ENCODE data around the gene LRCH3.

Gene LRCH3

DNA sequence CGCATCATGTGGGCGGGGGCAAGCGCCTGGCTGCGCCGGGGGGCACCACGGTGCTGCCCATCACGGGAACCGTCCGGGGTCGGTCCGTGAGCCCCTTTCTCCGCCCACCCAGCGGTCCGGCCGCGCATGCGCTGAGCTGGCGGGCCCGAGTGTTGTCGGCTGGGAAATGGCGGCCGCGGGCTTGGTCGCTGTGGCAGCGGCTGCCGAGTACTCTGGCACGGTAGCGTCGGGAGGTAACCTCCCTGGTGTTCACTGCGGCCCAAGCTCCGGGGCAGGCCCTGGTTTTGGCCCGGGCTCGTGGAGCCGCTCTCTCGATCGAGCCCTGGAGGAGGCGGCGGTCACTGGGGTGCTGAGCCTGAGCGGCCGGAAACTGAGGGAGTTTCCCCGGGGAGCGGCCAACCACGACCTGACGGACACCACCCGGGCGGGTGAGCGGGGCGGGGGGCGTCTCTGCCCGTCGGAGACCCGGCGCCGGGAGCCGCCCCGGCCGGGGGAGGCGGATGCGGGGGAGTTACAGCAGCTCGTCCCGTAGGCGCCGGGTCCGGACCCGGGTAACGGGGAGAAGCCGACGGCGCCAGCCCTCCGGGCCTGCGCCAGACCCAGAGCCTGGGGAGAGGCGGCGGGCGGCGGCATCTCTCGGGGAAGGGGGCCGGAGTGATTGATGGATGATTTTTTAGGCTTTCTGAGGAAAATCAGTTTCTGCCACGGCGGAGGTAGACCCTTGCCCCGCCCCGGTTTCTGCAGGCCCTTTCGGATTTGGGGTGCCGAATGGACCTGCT, at the start of gene LRCH3:
LRCH3 (plus strand) TSS at position 142 of the 779 bp plus-strand sequence; CDS start at position 167, 25 bp downstream.
- peak within 1 kb of the TSS; percentile 96 for H3K27ac Mint-ChIP-seq
- H3K27me3 Mint-ChIP-seq = no peaks in the 10 kb centered on the region
- CTCF ChIA-PET = interaction anchor here (1.0 to 1.1 kb wide), 2 partner anchors 12 to 192 kb away, joined by 3 to 6 read pairs; no protein-coding TSS in a partner anchor
- no peaks in the 10 kb centered on the region for H3K9me3 Mint-ChIP-seq
- DNase-seq = peak; percentile 87
- peaks cover 6% of the 10 kb centered on the region for H3K36me3 Mint-ChIP-seq
- H3K4me3 Mint-ChIP-seq = peak within 1 kb of the TSS; percentile 96
- H3K4me1 Mint-ChIP-seq = peaks cover 41% of the 10 kb centered on the region

DNA sequence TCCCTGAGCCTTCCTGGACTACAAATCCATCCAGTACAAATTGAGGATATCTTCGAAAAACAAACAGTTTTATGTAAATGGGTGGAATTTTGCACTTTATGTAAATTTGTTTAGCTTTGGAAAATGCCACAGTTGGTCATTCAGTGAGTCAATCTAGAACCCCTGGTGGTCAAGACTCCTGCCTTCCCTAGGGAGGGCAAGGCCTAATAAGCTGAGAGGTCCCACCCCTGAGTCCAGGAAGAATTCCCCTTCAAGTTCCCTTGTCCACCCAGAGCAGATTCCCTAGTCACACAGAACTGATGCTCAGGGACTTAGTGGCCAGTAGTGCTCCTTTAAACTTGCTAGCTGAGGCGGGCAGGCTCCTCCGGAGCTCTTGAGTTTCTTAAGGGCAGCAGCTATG, 48.3 kb upstream of the LRCH3 start:
- DNase-seq = no peak
- Mint-ChIP-seq H3K4me3 (no peak overlapping the region), H3K9me3 (no peaks in the 10 kb centered on the region), H3K27ac (no peak overlapping the region), H3K4me1 (peaks cover 5% of the 10 kb centered on the region), H3K36me3 (no peaks in the 10 kb centered on the region), H3K27me3 (peaks cover 25% of the 10 kb centered on the region)
- CTCF ChIA-PET = no interaction called here

DNA sequence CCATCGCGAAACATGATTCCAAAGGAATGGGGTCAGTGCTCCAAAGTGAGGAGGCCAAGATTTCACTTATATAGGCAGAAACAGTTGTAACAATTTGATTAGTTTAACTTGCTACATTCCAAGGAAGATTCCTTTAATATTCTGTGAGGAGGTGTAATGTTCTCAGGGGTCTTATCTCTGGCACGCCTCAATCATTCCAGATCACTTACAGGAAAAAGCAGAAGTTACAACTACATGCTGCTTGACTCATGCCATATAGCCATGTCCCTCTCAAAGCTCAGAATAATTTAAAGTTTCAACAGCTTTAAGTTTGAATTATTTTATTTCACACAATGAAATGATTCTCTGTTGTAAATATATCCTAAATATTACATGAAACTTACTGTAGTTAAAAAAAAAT, 44.8 kb upstream of the LRCH3 start:
- Mint-ChIP-seq H3K4me3 (no peak overlapping the region), H3K27me3 (peaks cover 18% of the 10 kb centered on the region), H3K27ac (no peak overlapping the region), H3K4me1 (peaks cover 14% of the 10 kb centered on the region), H3K36me3 (no peaks in the 10 kb centered on the region), H3K9me3 (no peaks in the 10 kb centered on the region)
- CTCF ChIA-PET = no interaction called here
- DNase-seq = no peak

- H3K27ac Mint-ChIP-seq = no peak overlapping the region
- CTCF ChIA-PET = no interaction called here
- peaks cover 18% of the 10 kb centered on the region for H3K27me3 Mint-ChIP-seq
- H3K9me3 Mint-ChIP-seq = no peaks in the 10 kb centered on the region
- peaks cover 19% of the 10 kb centered on the region for H3K4me1 Mint-ChIP-seq
- H3K4me3 Mint-ChIP-seq = no peak overlapping the region
- no peaks in the 10 kb centered on the region for H3K36me3 Mint-ChIP-seq
- no peak for DNase-seq
Measured at GRCh38 chr3:197746801-197747237, 44.2 kb upstream of the LRCH3 start.

GRCh38 chr3:197748597-197749314, 42.3 kb upstream of the LRCH3 start:
- H3K27ac Mint-ChIP-seq = peak overlapping the region; percentile 91

DNA sequence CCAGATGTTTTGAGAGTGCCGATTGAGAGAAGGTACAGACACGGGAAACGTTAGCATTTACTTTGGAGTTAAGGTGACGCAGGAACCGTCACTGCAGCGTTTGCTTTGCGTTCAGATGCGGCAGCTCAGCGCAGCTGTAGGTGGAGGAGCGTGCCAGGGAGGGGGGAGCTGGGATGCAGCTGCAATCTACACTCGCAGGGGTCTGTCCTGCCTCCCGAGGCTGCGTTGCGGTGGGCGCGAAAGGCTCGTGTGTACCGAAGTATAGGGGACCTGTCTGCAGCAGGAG, 41.8 kb upstream of the LRCH3 start:
- H3K4me1 Mint-ChIP-seq = peaks cover 35% of the 10 kb centered on the region
- CTCF ChIA-PET = interaction anchor here (0.7 to 1.2 kb wide), 3 partner anchors 10 to 52 kb away, joined by 3 to 4 read pairs (median 3); no protein-coding TSS in a partner anchor
- peaks cover 2% of the 10 kb centered on the region for H3K36me3 Mint-ChIP-seq
- peak overlapping the region; percentile 84 for H3K4me3 Mint-ChIP-seq
- no peaks in the 10 kb centered on the region for H3K9me3 Mint-ChIP-seq
- peak overlapping the region; percentile 91 for H3K27ac Mint-ChIP-seq
- DNase-seq = peak; percentile 78
- H3K27me3 Mint-ChIP-seq = peaks cover 14% of the 10 kb centered on the region

More at GRCh38 chr3:197748597-197749314, 42.3 kb upstream of the LRCH3 start:
- DNase-seq = no peak
- peaks cover 14% of the 10 kb centered on the region for H3K27me3 Mint-ChIP-seq
- H3K4me3 Mint-ChIP-seq = peak overlapping the region; percentile 84
- CTCF ChIA-PET = interaction anchor here (0.7 to 1.2 kb wide), 3 partner anchors 10 to 53 kb away, joined by 3 to 4 read pairs (median 3); no protein-coding TSS in a partner anchor
- peaks cover 2% of the 10 kb centered on the region for H3K36me3 Mint-ChIP-seq
- peaks cover 32% of the 10 kb centered on the region for H3K4me1 Mint-ChIP-seq
- H3K9me3 Mint-ChIP-seq = no peaks in the 10 kb centered on the region

GRCh38 chr3:197749601-197750395, 41.3 kb upstream of the LRCH3 start, which contains the start of gene FYTTD1:
Gene FYTTD1, plus strand, starts transcription at chr3:197749883. Its CDS starts 89 bp downstream, at chr3:197749972.
- Mint-ChIP-seq H3K36me3 (peaks cover 2% of the 10 kb centered on the region), H3K27me3 (peaks cover 14% of the 10 kb centered on the region), H3K9me3 (no peaks in the 10 kb centered on the region), H3K27ac (peak within 1 kb of the TSS; percentile 91), H3K4me1 (peaks cover 36% of the 10 kb centered on the region), H3K4me3 (peak within 1 kb of the TSS; percentile 84)
- DNase-seq = peak; percentile 89
- CTCF ChIA-PET = interaction anchor here (0.7 to 1.6 kb wide), 4 partner anchors 11 to 53 kb away, joined by 3 to 5 read pairs (median 4); no protein-coding TSS in a partner anchor

DNA sequence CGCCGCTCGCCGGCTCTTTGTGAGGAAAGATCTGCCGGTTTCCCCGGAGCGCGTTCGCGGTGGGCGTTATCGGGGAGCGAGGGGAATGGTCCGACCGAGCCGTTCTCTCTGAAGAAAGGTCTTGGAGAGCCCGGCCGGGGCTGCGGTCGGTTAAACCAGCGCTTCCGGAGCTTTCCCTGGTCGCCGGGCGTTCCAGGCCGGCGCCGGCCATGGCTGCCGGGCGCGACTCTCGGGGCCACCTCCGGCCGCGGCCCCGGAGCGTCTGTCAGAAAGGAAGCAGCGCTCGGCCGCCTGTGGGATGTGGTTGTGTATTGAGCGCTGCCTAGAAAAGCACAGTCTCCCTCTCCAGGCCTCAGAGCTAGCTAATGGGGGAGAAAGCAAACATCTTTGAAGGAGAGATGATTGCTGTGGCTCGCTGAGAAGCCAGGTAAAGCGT, 40.6 kb upstream of the LRCH3 start:
- Mint-ChIP-seq H3K27ac (peak overlapping the region; percentile 86), H3K4me3 (peak overlapping the region; percentile 84), H3K27me3 (peaks cover 9% of the 10 kb centered on the region), H3K36me3 (peaks cover 2% of the 10 kb centered on the region), H3K9me3 (no peaks in the 10 kb centered on the region), H3K4me1 (peaks cover 39% of the 10 kb centered on the region)
- DNase-seq = peak; percentile 75
- CTCF ChIA-PET = interaction anchor here (0.7 to 1.6 kb wide), 3 partner anchors 37 to 57 kb away, joined by 3 to 5 read pairs (median 3); no protein-coding TSS in a partner anchor

DNA sequence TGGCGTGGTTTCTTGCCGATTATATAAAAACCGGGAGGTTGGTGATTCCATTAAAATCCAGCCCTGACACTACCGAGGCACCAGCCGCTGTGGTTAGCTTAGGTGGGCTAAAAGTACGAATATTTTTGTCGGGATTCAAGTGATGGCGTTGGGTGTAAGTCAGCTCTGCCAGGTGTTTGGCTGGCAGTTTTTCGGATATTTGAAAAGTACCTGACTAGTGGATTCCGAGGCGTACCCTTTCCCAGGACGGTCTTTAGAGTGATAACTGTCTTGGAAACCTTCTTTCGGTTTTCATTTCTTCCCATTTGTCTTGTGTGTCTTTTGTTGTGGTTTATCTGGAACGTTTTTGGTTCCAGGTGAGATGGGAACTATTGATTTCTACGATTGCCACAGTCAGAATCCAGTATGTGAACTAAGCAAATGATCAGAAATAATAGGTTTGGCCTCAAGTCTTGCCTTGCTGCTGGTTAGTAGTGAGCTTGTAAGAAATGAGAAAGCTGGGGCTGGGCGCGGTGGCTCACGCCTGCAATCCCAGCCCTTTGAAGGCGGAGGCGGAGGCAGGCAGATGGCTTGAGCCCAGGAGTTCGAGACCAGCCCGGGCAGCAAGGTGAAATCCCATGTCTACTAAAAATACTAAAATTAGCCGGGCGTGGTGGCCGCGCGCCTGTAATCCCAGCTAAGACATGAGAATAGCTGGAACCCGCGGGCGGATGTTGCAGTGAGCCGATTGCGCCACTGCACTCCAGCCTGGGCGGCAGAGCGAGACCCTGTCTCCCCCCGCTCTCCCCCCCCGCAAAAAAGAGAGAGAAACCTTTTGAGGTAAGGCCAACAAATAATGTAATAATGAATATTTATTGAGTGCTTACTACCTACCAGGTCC, 40.0 kb upstream of the LRCH3 start:
- CTCF ChIA-PET = interaction anchor here (0.7 to 1.6 kb wide), 3 partner anchors 38 to 58 kb away, joined by 3 to 5 read pairs (median 3); no protein-coding TSS in a partner anchor
- DNase-seq = peak; percentile 45
- peak overlapping the region; percentile 84 for H3K4me3 Mint-ChIP-seq
- H3K4me1 Mint-ChIP-seq = peaks cover 41% of the 10 kb centered on the region
- peaks cover 2% of the 10 kb centered on the region for H3K36me3 Mint-ChIP-seq
- H3K27me3 Mint-ChIP-seq = peaks cover 5% of the 10 kb centered on the region
- peak overlapping the region; percentile 86 for H3K27ac Mint-ChIP-seq
- H3K9me3 Mint-ChIP-seq = no peaks in the 10 kb centered on the region

- CTCF ChIA-PET = no interaction called here
- peak overlapping the region; percentile 69 for H3K4me3 Mint-ChIP-seq
- no peak for DNase-seq
- peak overlapping the region; percentile 76 for H3K27ac Mint-ChIP-seq
- peaks cover 4% of the 10 kb centered on the region for H3K36me3 Mint-ChIP-seq
- H3K27me3 Mint-ChIP-seq = peaks cover 5% of the 10 kb centered on the region
- H3K4me1 Mint-ChIP-seq = peaks cover 44% of the 10 kb centered on the region
- H3K9me3 Mint-ChIP-seq = no peaks in the 10 kb centered on the region
Measured at GRCh38 chr3:197752107-197752506, 38.9 kb upstream of the LRCH3 start.

GRCh38 chr3:197753263-197753662, 37.8 kb upstream of the LRCH3 start:
- Mint-ChIP-seq H3K27ac (no peak overlapping the region), H3K9me3 (no peaks in the 10 kb centered on the region), H3K4me1 (peaks cover 44% of the 10 kb centered on the region), H3K4me3 (no peak overlapping the region), H3K36me3 (peaks cover 7% of the 10 kb centered on the region), H3K27me3 (peaks cover 5% of the 10 kb centered on the region)
- CTCF ChIA-PET = no interaction called here
- no peak for DNase-seq

DNA sequence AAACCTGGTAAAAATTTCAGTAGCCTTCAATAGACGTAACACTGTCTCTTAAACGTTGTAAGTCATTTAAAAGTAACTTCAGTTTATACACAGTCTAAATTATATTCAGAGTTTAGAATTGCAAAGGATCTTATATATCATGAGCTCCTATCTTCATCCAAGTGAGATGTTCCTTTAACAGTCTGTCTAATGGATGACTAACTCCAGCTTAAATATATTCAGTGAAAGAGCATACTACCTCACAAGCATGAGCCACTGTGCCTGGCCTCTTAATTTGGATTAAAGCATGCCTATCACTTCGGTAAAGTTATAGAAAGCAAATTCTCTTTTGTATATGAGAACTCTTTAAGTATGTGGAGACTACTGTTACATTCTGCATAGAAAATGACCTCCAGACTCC, 34.4 kb upstream of the LRCH3 start:
- peaks cover 7% of the 10 kb centered on the region for H3K36me3 Mint-ChIP-seq
- no peaks in the 10 kb centered on the region for H3K9me3 Mint-ChIP-seq
- DNase-seq = no peak
- peaks cover 26% of the 10 kb centered on the region for H3K4me1 Mint-ChIP-seq
- H3K4me3 Mint-ChIP-seq = no peak overlapping the region
- CTCF ChIA-PET = interaction anchor here (1.0 kb wide), 1 partner anchor 26 kb away, joined by 4 read pairs; no protein-coding TSS in a partner anchor
- H3K27ac Mint-ChIP-seq = no peak overlapping the region
- no peaks in the 10 kb centered on the region for H3K27me3 Mint-ChIP-seq

- H3K4me3 Mint-ChIP-seq = no peak overlapping the region
- peaks cover 12% of the 10 kb centered on the region for H3K4me1 Mint-ChIP-seq
- H3K36me3 Mint-ChIP-seq = peaks cover 7% of the 10 kb centered on the region
- no peaks in the 10 kb centered on the region for H3K27me3 Mint-ChIP-seq
- DNase-seq = no peak
- H3K27ac Mint-ChIP-seq = no peak overlapping the region
- no peaks in the 10 kb centered on the region for H3K9me3 Mint-ChIP-seq
- CTCF ChIA-PET = no interaction called here
Measured at GRCh38 chr3:197758512-197758911, 32.5 kb upstream of the LRCH3 start.

All from activated naive CD4-positive, alpha-beta T cell treated with anti-CD3 and anti-CD28 coated beads, Interleukin-2, amount 10 ng/mL, durations not matched to agents 7 days and 5 days (primary cell).